ENCODE data around the gene FGD2. TPM values are rescaled to one million over a fixed set of nuclear protein-coding genes. Genes with fewer than 3 reads are reported as not detected.

The FGD2 gene
- total RNA-seq, 1 experiment from 2014 or later: not detected

GRCh38 chr6:37077905-37078296 is 72.4 kb downstream of the FGD2 start:
- POLR2A ChIA-PET (ENCODE audit: low non-redundant PET): no interaction called here

More at GRCh38 chr6:37077905-37078296, 72.4 kb downstream of the FGD2 start:
- intact Hi-C loops (cut with micrococcal nuclease; ENCODE audit: unreplicated experiment): no loop called here
- TF ChIP-seq CTCF (conservative IDR thresholded peaks at IDR 0.05; ENCODE audit: low read depth, low read length) (no peak), EZH2 (IDR thresholded peaks at IDR 0.05; ENCODE audit: borderline replicate concordance, low read depth, low read length, poor library complexity, severe bottlenecking) (no peak)
- H3K27me3 ChIP-seq (replicated peaks; ENCODE audit: insufficient read depth, low read depth, low read length, poor library complexity): no peaks in the 10 kb centered on the region
- H3K4me3 ChIP-seq (ENCODE audit: low read depth, low read length, poor library complexity, severe bottlenecking): no peak overlapping the region
- H3K4me1 ChIP-seq (ENCODE audit: insufficient read depth, low read length, poor library complexity, severe bottlenecking): no peaks in the 10 kb centered on the region
- H3K9me3 ChIP-seq (ENCODE audit: low read depth, low read length, poor library complexity, severe bottlenecking): no peaks in the 10 kb centered on the region
- H3K27ac ChIP-seq (ENCODE audit: low read depth, low read length, poor library complexity, severe bottlenecking): no peak overlapping the region
- CTCF ChIA-PET: no interaction called here
- no peaks in the 10 kb centered on the region for H3K36me3 ChIP-seq (ENCODE audit: insufficient read depth, low read length, poor library complexity, severe bottlenecking)
- BruUV-seq (replicated peaks): no TSS peak
- no peak for DNase-seq (ENCODE audit: low spot score)

Other genes starting within 250 kb of the FGD2 start
- 0.13 and 0.48 TPM in 2 replicates for gene CPNE5, start 166.2 kb upstream of the FGD2 start, total RNA-seq (2021)
- gene PPIL1, start 130.9 kb upstream of the FGD2 start, total RNA-seq (2021): 67.7 and 72.0 TPM in 2 replicates
- gene C6orf89, start 119.7 kb upstream of the FGD2 start, total RNA-seq (2021): 22.6 and 27.1 TPM in 2 replicates
- gene PI16, start 50.9 kb upstream of the FGD2 start, total RNA-seq (2021): not detected in 2 replicates
- 219 and 242 TPM in 2 replicates for gene MTCH1, start 19.5 kb upstream of the FGD2 start, total RNA-seq (2021)
- 8.9 and 10.6 TPM in 2 replicates for gene PIM1, start 164.5 kb downstream of the FGD2 start, total RNA-seq (2021)